HG03457 (cell line): Measurements from ENCODE around the gene DPP6.

Source experiments
- ATAC-seq: cut with Tn5 transposase; IDR thresholded peaks from one replicate; pipeline ENCODE4 v1.9.1; 2021; ENCODE audit warnings: moderate number of reproducible peaks; ENCODE audit not compliant: unreplicated experiment

Gene DPP6

DNA sequence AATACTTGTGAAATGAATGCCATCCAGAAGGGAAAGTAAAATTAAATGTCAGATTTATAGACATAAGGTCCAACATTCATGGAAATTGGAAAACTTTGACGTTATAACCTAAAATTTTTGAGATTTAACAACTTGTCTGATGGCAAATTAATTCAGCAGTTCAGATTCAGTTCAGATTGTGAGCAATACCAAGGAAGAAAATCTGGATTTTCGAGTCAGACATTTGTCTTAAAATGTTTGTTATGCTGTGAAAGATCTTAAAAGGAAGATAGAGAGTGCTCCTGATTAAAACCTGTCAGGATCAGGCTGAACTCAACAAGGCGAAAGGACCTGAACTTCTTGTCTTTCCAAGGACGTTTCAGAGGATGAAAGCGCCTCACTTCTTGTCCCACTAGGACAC lies 629.8 kb downstream of the DPP6 start:
- ATAC-seq: no peak

DNA sequence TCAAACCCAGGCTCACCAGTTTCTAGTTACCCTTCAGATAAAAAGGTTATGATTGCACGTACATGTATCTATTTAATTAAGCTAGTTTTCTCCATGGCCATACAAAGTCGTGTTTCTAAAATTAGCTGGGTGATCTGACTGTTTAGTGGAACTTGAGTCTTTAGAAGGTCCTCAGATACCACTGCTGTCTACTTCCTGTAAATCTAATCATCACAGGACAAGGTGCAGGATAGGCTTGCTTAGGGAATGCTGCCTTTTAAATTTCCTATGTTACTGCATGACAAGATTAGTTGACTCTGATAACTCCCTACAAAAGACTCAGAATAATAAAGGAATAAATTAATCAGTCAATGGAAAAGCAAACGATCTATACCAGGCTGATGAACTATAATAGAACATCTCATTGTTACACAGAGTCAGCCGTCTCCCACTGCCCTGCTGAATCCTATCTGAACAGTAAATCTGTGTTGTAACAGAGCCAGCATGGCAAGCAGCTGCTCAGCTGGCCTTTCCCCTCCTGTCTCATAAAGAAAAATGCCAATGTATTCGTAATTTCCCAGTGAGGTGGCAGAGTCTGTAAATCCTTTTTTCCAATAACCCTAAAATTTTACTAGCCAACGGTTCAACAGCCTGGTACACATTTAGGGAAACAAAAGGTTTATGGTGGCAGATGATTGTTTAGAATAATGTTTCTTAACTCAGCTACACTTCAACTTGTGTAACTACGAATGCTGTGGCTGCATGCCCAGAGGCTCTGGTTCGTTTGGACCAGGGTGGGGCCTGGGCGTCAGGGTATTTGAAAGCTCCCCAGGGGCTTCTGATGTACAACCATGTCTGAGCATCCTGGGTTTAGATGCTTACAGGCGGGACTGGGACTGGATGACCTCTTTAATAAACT lies 632.7 kb downstream of the DPP6 start:
- ATAC-seq: no peak

DNA sequence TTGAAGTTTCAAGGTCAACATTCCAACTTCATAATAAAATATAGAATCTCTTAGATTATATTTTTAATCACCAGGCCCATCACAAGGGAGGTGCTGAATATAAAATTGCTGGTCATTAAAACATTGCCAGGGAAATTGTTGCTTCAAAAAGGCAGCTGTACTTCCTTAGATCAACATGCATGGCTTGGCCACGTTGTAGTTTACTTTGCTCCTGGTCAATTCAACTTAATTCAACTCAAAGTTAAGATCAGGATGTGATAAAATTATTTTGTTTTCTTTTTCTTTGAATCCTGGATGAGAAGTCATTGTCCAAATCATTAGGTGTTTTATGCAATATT lies 633.3 kb downstream of the DPP6 start:
- no peak for ATAC-seq

DNA sequence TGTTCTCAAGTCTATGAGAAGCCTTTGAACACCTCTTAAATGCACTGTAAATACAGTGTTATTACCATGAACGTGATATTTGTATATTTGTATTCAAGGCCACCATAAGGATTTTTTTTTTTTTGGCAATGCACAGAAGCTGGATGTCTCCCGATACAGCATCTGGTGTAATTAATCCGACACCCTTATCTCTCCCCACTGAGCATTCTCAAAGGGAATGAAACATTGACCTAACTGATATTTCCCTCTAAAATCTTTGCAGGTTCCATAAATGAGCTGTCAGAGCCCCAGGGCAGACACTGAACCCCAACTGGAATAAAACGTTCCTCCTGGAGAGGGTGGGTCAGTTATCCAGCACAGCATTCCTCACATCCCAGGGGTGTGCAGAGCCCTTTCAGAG lies 634.1 kb downstream of the DPP6 start:
- ATAC-seq: no peak

DNA sequence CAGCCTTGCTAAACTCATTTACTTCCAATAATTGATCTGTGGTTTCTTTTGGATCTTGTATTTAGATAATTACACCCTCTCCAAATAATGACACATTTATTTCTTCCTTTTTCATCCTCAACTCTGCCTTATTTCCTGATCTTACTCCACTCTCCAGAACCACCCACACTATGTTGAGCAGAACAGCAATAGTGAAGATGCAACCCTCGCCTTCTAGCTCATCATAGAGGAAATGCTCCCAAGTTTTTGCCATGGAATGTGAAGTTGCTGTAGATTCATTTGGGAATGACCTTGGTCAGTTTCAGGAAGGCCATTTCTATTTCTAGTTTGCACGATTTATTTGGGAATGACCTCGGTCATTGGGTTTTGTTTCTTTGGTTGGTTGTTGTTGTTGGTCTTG lies 636.8 kb downstream of the DPP6 start:
- no peak for ATAC-seq

DNA sequence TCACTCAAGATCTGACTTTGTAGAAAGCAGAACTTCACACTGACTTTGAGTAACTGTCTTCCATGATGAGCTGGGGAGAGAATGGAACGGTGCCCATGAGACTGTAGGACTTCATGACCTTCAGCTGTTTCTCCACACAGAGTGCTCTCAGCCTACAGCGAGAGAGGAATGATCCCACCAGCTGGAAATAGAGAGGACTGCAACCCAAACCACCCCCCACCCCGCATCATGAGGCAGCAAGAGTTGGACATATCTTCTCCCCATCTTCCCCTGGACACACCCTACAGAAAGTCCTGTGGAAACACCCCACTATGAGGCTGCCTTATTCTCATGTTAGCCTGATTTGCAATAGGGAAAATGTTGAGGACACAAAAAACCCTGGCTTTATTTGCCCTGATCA lies 638.2 kb downstream of the DPP6 start:
- ATAC-seq: no peak

DNA sequence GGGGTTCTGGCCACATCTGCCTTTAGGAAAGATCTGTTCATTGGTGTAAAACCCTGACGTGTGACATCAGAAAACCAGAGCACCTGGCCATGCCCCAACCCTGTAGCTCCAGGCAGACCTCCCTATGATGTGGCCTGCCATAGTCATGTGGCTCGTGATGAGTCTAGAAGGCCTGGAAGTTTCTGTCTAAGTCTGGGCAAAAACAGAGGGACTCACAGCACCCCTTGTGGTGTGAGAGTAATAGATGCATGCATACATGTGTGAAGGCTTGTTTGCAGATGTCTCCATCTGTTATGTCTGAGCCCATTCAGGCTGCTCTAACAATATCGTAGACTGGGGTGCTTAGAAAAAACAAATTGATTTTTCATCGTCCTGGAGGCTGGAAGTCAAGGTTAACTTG lies 641.5 kb downstream of the DPP6 start:
- ATAC-seq: no peak

DNA sequence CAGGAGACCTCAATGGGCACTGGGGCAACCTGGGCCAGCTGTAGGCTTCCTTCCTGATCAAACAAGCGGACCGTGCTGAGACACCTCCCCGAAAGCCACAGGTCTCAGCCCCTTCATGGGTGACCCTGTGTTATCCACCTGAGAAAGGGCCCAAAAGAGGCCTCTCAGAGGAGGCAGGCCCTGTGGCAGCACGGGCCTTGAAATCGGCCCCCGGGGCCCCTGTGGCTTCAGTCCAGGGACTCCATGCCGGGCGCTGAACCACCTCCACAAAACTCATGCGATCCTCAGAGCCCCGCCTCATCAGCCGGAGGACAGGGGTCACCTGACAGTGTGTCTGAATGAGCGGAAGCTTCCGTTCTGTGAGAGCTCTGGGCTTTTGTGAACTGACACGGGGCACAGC lies 643.6 kb downstream of the DPP6 start:
- no peak for ATAC-seq

DNA sequence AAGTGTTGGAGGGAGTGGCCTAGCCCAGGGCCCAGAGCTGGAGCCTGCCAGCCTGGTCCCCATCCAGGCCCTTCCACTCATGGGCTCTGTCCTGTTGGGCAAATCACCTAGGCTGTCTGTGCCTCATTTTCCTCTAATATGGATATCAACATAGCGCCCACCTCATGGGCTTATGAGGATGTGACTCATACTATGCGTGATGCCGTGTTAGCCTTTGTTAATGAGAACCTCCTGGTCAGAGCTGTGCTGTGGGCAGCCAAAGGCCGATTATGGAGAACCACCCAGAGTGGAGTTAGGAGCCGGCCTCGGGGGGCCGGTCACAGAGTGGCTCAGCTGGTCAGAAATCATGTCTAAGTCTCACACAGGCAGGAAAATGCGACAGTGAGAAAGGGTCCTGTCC lies 644.4 kb downstream of the DPP6 start:
- ATAC-seq: no peak

DNA sequence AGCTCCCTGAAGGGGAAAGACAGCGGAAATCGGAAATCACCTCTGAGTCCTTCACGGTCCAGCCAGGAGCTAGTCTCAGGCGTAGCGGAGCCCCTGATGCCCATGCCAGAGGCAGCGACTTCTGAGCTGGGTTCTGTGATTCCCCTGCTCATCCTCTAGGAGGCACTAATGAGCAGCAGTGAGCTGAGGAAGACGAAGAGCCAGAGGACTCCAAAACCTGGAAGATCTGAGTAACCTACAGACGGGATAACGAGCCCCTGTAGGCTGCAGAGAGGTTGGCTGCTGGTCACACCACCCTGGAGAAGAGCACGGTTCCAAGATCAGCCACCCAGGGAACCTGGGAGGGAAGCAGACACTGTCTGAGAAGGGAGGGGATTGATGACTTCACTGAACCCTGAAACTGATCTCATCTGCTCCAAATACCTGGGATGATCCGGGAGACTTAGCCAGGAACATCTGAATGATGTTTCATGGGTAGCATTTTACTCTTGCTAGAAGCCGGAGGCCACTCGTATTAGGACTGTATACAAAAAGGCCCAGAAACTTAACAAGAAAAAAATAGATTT lies 646.6 kb downstream of the DPP6 start:
- ATAC-seq: no peak

DNA sequence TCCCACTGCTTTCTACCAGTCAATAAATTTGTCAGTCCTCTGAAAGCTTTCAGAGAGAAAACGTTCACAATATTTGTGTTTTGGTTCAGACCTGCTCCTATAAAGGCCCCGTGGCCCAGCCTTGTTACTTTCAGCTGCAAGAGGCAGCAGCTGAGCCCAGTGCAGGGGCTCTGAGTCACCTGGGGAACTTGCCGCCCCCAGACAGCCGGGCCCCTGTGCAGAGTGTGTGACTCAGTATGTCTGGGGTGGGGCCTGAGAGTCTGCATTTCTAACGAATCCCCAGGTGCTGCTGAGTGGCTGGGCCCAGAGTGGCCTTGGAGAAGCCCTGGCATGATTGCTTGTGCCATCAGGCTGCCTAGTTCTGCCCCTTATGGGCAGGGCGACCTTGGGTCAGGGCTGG lies 647.2 kb downstream of the DPP6 start:
- ATAC-seq: no peak

DNA sequence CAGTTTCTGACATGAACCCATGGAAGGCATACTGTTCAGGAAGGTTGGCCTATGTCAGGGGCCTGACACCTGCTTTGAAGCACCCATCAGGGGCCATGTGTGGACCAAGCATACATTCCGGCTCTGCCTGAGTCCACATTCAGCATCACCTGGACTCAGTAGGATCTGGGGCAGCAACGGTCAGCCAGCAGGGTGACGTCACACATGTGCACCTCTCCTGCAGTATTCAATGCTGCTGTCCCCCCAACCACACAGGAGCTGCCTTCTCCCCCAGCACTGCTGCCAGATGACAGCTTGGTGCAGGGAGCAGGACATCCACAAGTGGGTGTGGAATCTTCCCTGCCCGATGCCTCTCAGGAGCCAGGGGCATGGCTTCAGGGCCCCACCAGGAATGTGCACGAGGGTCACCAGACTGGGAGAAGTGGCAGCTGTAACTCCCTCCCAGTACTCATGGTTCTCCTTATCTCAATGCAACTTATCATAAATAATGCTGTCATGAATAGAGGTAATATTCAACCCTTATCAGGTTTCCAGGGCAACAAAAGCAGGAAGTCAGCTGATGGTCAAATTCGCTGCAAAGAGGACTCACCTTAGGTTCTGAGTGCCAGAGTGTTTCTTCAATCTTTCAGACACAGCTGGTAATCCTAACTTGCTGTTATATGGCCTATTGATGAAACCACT lies 657.8 kb downstream of the DPP6 start:
- no peak for ATAC-seq

DNA sequence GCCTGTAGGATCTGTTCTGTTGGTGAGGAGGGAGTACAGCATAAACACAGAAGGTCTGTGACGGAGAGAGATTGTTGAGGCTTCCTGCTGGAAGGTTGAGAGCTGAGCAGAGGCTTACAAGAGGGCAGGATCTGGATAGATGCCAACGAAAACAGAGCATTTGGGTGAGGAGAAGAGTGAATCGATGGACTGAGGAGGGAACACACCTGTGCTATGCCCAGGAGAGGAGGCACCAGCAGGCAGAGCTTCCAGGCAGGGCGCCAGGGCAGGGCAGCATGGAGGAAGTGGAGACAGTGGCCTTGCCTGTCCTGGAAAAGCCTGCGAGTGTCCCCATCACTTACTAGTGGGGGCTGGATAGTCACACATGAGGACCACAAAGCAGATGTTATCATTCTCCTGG lies 667.8 kb downstream of the DPP6 start:
- ATAC-seq: no peak

DNA sequence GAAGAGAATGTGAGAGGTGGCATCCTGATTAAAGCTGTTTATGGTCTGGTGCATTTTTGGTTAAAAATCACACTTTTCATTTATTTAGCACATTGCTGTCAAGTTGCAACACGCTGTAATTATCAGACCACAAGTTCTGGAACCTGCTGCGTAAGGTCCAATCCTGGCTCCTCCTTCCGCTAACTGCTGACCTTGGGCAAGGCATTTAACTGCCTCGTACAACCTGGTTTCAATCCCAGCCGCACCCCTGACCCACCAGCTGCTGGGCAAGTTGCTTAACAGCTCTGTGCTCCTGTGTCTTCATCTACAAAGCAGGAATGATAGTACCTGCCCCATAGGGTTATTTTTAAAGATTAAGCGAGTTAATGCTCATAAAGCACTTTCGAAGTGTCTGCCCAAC lies 668.9 kb downstream of the DPP6 start:
- no peak for ATAC-seq

DNA sequence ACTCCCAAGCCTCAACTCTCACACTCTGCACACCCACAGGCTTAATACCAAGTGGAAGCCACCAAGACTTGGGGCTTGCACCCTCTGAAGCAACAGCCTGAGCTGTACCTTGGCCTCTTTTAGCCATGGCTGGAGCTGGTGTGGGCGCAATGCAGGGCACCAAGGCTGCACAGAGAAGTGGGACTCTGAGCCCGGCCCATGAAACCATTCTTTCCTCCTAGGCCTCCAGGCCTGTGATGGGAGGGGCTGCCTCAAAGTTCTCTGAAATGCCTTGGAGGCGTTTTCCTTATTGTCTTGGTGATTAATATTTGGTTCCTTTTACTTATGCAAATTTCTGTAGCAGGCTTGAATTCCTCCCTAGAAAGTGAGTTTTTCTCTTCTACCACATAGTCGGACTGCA lies 674.2 kb downstream of the DPP6 start:
- no peak for ATAC-seq

DNA sequence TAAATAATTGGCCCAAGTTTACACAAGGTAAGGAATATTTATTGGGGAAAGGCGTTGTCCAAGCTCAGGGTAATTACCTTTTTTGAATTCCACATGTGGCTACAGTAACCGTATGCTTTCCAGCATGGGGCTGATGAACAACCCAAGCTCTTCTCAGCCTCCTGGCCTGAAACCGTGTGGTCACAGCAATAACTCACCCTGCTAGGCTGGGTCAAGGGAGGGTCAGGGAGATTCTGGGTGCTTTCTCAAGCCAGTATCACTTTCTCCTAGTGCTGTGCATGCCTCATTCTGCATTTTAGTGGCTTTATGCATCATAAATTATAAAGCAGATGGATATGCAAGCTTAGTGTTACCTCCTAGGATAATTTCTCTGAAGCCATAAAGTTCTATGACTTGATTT lies 676.9 kb downstream of the DPP6 start:
- ATAC-seq: no peak

DNA sequence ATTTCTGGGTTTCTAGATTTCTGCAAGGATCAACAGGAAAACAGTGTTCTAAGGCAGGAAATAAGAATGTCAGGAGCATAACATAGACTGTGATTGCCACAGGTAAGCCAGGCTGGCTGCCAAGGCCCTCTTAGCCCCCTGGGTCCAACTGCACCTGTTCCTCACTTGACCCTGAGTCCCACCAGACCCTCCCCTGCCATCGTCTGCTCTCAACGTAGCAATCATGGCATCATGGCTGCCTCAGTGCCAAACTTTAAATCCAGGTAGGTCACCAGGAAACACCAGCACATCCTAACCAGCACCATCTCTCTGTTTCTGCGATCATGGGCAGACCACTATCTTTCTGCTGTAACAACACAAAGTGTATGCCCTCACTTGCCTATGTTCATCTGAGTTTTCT lies 683.6 kb downstream of the DPP6 start:
- no peak for ATAC-seq

DNA sequence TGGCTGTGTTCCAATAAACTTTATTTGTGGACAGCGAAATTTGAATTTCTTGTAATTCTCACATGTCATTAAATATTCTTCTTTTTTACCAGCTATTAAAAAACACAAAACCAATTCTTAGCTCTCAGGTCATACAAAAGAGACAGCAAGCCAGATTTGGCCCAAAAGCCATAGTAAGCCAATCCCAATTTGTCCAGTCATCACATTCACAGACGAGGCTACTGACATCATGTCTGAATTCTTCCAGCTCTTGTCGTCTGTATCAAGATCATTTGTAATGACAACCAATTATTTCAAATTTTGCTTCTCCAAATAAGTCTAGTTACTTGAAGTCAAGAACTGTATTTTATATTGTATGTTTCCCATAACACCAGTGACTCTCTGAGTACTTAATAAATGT lies 684.2 kb downstream of the DPP6 start:
- no peak for ATAC-seq

DNA sequence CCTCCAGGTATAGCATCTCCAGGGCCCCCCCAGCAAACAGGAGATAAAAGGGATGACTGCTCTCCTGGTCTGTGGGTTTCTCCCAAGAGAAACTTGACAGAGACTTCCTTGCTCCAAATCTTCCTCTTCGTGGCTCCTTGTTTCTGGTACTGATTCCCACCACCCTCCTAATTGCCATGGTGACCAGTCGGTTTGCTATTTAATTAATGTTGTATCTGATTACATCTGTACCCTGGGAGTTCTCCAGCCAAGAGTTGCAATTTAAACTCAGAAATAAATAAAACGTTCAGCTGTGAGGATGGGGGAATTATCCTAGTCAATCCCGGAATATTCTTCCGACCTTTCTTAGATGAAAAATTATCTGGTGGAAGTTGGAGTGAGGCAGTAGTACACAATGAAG lies 686.0 kb downstream of the DPP6 start:
- no peak for ATAC-seq

DNA sequence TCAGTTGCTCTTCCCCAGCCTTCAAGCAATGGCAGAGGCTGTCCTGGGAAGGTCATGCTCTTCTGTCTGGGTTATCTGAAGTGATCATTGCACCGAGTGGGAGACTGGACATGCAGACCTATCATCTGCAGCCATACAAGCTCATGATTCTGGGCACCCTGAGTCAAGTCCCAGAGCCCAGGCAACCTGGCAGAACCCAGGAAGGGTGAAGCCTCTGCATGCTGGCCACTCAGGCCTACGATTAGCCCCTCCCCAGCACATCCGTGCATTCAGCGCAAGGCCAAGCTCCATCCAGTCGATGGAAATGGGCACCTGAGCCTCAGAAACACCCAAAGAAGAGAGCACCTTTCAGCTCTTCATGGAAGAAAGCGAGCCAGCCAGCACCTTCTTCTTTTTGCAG lies 688.9 kb downstream of the DPP6 start:
- no peak for ATAC-seq

DNA sequence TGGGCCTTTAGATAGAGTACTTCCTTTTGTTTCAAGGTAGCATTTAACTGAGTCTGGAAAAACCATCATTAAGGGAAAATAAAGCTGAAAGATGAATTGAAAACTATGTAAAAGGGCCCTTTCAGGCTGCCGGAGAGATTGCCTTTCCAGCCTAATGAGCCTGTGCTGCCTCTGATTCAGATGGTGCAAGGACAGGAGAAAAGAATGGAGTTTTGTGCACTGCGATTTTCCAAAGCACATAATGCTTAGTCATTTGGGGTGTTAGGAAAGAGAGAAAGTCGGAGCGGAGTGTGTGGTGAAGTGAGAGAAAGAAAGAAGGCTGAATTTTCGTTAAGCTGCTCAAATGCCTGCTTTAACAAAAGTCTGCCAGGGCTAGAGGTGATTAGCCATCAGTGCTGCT lies 691.0 kb downstream of the DPP6 start:
- no peak for ATAC-seq

DNA sequence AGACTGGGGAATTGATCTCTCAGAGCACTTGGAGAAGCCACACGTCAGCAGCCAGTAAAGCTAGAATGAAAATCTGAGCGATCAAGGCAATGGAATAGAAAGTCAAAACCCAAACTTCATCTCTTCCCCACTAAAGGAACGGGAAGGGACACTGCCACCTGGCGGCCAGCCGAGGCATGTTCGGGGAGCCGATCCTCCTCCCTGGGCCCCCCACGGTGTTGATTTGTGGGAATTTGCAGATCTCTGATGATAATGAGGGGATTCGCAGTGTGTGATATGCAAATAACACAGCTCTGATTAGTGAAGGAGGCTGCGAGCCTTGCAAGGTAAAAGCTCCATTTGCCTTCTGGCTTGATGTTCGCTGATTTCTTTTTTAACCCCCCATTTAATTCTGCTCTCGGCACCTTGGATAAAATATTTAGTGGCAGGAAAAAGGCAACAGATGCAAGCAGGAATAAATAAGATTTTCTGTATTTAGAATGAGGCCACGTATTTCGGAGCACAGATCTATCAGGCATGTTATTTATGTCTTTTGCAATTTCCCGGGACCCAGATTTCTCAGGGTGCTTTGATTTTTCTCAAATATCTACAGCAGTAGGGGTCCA lies 692.2 kb downstream of the DPP6 start:
- no peak for ATAC-seq
